PC-3 (cell line): ENCODE data around the gene ARHGEF25.

Experiments used
- EZH2 ChIP-seq: fragments of 300-600 bp; sonication (generic); IDR thresholded peaks from one replicate; pipeline ENCODE4 v1.6.1; 2017; ENCODE audit warnings: antibody characterized with exemption, mild to moderate bottlenecking, low read length; ENCODE audit not compliant: unreplicated experiment
- TF ChIP-seq, protein P1 (sequence below): fragments of 300-600 bp; sonication (generic); conservative IDR thresholded peaks from 2 replicates; pipeline ENCODE4 v1.5.1; 2017; ENCODE audit warnings: antibody characterized with exemption, low read depth, mild to moderate bottlenecking, low read length

DNA sequence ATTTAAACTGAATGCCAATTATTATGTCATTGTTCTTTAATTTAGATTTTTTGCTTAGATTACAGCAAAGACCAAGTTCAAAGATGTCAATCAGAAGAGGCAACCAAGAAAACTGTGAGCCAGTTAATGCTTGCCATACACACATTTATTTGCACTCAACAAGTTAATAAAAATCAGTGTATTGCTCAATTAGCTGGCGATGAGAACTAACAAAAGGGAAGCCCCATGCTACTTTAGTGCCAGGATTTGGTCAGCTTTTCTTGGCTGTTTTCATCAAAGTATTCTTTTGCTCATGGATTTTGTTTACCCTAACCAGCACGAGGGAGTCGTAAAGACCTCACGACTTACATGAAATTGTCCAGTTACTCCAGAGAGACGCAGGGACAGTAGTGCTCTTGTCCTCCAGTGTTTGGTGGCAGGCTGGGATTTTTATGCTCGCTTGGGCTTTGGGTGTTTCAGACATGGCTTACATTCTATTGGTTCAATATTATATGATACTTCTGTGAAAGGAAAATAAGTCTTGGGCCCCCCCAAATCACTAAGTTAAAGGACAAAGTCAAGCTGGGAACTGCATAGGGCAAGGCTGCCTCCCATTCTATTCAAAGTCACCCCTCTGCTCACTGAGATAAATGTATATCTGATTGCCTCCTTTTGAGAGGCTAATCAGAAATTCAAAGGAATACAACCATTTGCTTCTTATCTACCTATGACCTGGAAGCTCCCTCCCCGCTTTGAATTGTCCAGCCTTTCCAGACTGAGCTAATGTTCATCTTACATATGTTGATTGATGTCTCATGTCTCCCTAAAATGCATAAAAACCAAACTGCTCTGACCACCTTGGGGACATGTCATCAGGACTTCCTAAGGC, 29.2 kb downstream of the ARHGEF25 start:
- no peak for TF ChIP-seq EZH2
- TF ChIP-seq, protein P1, sequence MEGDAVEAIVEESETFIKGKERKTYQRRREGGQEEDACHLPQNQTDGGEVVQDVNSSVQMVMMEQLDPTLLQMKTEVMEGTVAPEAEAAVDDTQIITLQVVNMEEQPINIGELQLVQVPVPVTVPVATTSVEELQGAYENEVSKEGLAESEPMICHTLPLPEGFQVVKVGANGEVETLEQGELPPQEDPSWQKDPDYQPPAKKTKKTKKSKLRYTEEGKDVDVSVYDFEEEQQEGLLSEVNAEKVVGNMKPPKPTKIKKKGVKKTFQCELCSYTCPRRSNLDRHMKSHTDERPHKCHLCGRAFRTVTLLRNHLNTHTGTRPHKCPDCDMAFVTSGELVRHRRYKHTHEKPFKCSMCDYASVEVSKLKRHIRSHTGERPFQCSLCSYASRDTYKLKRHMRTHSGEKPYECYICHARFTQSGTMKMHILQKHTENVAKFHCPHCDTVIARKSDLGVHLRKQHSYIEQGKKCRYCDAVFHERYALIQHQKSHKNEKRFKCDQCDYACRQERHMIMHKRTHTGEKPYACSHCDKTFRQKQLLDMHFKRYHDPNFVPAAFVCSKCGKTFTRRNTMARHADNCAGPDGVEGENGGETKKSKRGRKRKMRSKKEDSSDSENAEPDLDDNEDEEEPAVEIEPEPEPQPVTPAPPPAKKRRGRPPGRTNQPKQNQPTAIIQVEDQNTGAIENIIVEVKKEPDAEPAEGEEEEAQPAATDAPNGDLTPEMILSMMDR, result no peak
